Duodenal mucosa (tissue), 2 donors: Measurements from ENCODE around the gene MYOF.

ENCODE experiments used
- H3K27ac ChIP-seq: one replicate; pipeline ENCODE4 v1.7.0; 2013; ENCODE audit warnings: low read depth, low read length
- H3K27me3 ChIP-seq, 2 donors: one replicate each; pipeline ENCODE4 v1.7.0; 2013; ENCODE audit warnings: low read length in 2 of 2, control low read depth in 1 of 2; ENCODE audit not compliant: insufficient read depth in 2 of 2, control insufficient read depth in 1 of 2
- H3K36me3 ChIP-seq, 2 donors: one replicate each; pipeline ENCODE4 v1.7.0; 2013; ENCODE audit warnings: low read length in 2 of 2, control low read depth in 1 of 2; ENCODE audit not compliant: insufficient read depth in 2 of 2, control insufficient read depth in 1 of 2
- H3K4me1 ChIP-seq, 2 donors: one replicate each; pipeline ENCODE4 v1.7.0; 2013; ENCODE audit warnings: low read length in 2 of 2, control low read depth in 1 of 2; ENCODE audit not compliant: insufficient read depth in 2 of 2, control insufficient read depth in 1 of 2
- H3K4me3 ChIP-seq, 2 donors: one replicate each; pipeline ENCODE4 v1.7.0; 2013; ENCODE audit warnings: low read length in 2 of 2, low read depth in 1 of 2
- H3K9ac ChIP-seq, 2 donors: one replicate each; pipeline ENCODE4 v1.7.0; 2013; ENCODE audit warnings: low read length in 2 of 2, low read depth in 1 of 2
- H3K9me3 ChIP-seq, 2 donors: one replicate each; pipeline ENCODE4 v1.7.0; 2013; ENCODE audit warnings: low read length in 2 of 2, control low read depth in 1 of 2; ENCODE audit not compliant: control insufficient read depth in 1 of 2

Gene MYOF

GRCh38 chr10:93415693-93416092 is 66.4 kb downstream of the MYOF start:
- Histone ChIP-seq H3K9me3 (no peaks in the 10 kb centered on the region), H3K4me3 (no peak overlapping the region), H3K4me1 (peaks cover 3 to 5% of the 10 kb centered on the region in 2 donors), H3K9ac (no peak overlapping the region), H3K27me3 (no peaks in the 10 kb centered on the region), H3K36me3 (no peaks in the 10 kb centered on the region), H3K27ac (no peak overlapping the region)

GRCh38 chr10:93413252-93413689 is 68.9 kb downstream of the MYOF start:
- Histone ChIP-seq H3K4me3 (no peak overlapping the region), H3K9me3 (no peaks in the 10 kb centered on the region), H3K27ac (no peak overlapping the region), H3K36me3 (peaks cover 0 to 2% of the 10 kb centered on the region in 2 donors), H3K4me1 (peaks cover 3 to 6% of the 10 kb centered on the region in 2 donors), H3K27me3 (no peaks in the 10 kb centered on the region), H3K9ac (no peak overlapping the region)

DNA sequence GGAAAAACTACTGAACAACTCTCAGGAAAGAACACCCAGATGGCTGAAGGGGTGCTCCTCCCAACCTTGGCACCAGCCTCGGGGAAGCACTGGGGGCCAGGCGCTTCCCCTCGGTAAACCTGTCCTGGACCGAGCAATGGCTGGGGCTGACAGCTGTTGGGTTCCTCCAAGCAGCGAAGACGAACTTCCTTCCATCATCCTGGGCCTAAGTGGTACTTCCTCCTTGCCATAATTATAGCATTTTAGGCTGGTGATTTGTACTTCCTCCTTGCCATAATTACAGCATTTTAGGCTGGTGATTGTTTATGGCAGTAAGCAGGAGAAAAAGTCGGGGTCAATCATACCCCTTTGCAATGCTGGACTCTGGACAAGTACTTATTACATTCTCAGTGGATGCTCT is 69.3 kb downstream of the MYOF start:
- peaks cover 0 to 2% of the 10 kb centered on the region in 2 donors for H3K36me3 ChIP-seq
- no peaks in the 10 kb centered on the region for H3K9me3 ChIP-seq
- peaks cover 0 to 5% of the 10 kb centered on the region in 2 donors for H3K4me1 ChIP-seq

DNA sequence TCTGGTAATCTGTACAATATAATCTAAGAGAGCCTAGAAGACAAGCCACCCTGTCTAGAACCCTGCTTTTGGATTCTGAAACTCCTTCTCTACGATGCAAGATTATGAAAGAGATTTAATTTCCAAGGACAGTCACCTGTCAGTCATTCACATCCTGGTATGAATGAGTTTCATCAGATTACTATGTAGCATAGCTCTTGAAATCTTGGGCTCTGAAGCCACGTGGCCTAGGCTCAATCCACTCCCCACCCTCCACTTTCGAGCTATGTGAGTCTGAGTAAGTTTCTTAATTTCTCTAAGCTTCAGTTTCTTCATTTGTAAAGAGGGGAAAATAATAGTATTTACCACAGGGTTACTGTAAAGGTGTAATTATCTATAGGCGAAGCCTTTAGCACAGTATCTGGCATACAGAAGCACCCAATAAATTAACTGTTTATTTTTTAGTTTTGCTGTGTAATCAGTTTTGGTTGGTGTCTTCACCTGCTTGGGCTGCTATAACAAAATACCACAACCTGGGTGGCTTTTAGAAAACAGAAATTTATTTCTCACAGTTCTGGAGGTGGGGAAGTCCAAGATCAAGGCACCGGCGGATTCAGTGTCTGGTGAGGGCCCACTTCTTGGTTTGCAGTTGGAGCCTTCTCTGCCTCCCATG is 71.3 kb downstream of the MYOF start:
- peaks cover 0 to 2% of the 10 kb centered on the region in 2 donors for H3K36me3 ChIP-seq
- no peaks in the 10 kb centered on the region for H3K9me3 ChIP-seq
- H3K9ac ChIP-seq = no peak overlapping the region
- H3K27ac ChIP-seq = no peak overlapping the region
- H3K27me3 ChIP-seq = no peaks in the 10 kb centered on the region
- peaks cover 0 to 5% of the 10 kb centered on the region in 2 donors for H3K4me1 ChIP-seq
- no peak overlapping the region for H3K4me3 ChIP-seq

More for the DNA sequence above, 69.3 kb downstream of the MYOF start:
- Histone ChIP-seq H3K9ac (no peak overlapping the region), H3K4me3 (no peak overlapping the region), H3K27ac (no peak overlapping the region), H3K27me3 (no peaks in the 10 kb centered on the region)

DNA sequence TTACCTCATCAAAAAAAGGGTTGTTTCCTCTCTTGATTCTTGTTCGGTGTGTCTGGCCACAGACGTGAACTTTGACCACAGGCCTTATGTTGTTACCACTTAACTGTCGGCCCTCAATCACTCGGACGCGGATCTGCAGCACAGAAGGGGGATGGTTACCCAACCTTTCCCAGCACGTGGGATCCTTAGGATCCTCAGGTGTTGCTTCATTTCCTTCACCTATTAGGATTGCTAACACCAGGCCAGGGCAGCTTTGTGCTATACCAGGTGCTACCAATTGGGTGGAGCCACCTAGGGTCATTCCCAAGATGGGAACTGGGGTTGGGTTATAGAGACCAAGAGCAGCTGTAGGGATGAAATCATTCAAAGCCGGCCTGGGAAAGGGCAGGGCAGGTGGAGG is 73.4 kb downstream of the MYOF start:
- Histone ChIP-seq H3K27me3 (no peaks in the 10 kb centered on the region), H3K4me1 (peaks cover 0 to 5% of the 10 kb centered on the region in 2 donors), H3K9me3 (no peaks in the 10 kb centered on the region), H3K27ac (no peak overlapping the region), H3K36me3 (peaks cover 0 to 2% of the 10 kb centered on the region in 2 donors), H3K4me3 (no peak overlapping the region), H3K9ac (no peak overlapping the region)

- Histone ChIP-seq H3K27me3 (no peaks in the 10 kb centered on the region), H3K27ac (no peak overlapping the region), H3K9ac (no peak overlapping the region)
Measured at GRCh38 chr10:93406364-93407145, 75.6 kb downstream of the MYOF start.

DNA sequence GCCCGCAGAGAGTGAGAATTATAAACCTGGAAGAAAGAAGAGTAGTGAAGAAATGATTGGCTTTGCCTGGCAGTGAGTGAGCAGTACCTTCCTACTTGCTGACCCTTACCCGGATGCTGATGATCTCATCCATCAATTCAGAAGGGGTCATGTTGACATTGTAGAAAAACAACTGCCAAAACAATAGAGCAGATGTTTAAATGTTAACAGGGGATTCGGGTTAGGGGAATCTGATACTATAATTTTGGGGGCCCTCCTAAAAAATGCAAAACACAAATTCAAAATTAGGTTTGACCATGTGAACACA is 78.1 kb downstream of the MYOF start:
- Histone ChIP-seq H3K4me1 (peaks cover 0 to 5% of the 10 kb centered on the region in 2 donors), H3K27ac (no peak overlapping the region), H3K36me3 (peaks cover 0 to 6% of the 10 kb centered on the region in 2 donors)

More at GRCh38 chr10:93406364-93407145, 75.6 kb downstream of the MYOF start:
- peaks cover 2 to 6% of the 10 kb centered on the region in 2 donors for H3K36me3 ChIP-seq
- H3K4me3 ChIP-seq = no peak overlapping the region
- no peaks in the 10 kb centered on the region for H3K9me3 ChIP-seq
- peaks cover 0 to 5% of the 10 kb centered on the region in 2 donors for H3K4me1 ChIP-seq

GRCh38 chr10:93403152-93404047 is 78.7 kb downstream of the MYOF start:
- no peak overlapping the region for H3K4me3 ChIP-seq
- H3K27ac ChIP-seq = no peak overlapping the region
- no peaks in the 10 kb centered on the region for H3K4me1 ChIP-seq
- H3K9ac ChIP-seq = no peak overlapping the region
- no peaks in the 10 kb centered on the region for H3K27me3 ChIP-seq
- no peaks in the 10 kb centered on the region for H3K9me3 ChIP-seq
- H3K36me3 ChIP-seq = peaks cover 0 to 6% of the 10 kb centered on the region in 2 donors

More for the DNA sequence above, 78.1 kb downstream of the MYOF start:
- H3K27me3 ChIP-seq = no peaks in the 10 kb centered on the region
- H3K4me3 ChIP-seq = no peak overlapping the region
- H3K9me3 ChIP-seq = no peaks in the 10 kb centered on the region
- no peak overlapping the region for H3K9ac ChIP-seq

DNA sequence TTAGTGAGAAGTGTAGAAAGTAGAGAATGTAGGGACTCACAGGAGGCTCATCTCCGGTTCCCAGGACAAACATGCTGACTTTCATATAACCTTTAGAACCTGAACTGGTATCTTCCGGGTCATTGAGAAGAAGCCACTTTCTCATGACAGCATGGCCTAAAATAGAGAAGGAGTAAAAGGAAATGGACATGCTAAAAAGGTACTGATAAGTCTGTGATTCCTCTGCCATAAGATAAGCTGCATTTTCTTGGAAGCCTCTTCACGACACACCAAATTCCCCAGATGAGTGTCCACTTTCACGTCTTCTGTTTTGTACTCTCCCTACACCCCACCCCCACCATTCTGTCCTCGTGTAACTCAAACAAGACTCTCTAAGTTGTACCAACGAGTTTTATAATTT is 79.9 kb downstream of the MYOF start:
- H3K27me3 ChIP-seq = no peaks in the 10 kb centered on the region
- no peak overlapping the region for H3K4me3 ChIP-seq
- no peaks in the 10 kb centered on the region for H3K4me1 ChIP-seq
- no peak overlapping the region for H3K9ac ChIP-seq
- peaks cover 0 to 6% of the 10 kb centered on the region in 2 donors for H3K36me3 ChIP-seq
- H3K27ac ChIP-seq = no peak overlapping the region
- no peaks in the 10 kb centered on the region for H3K9me3 ChIP-seq

GRCh38 chr10:93398528-93398927 is 83.6 kb downstream of the MYOF start:
- Histone ChIP-seq H3K4me3 (no peak overlapping the region), H3K4me1 (no peaks in the 10 kb centered on the region), H3K27me3 (no peaks in the 10 kb centered on the region), H3K9me3 (no peaks in the 10 kb centered on the region), H3K27ac (no peak overlapping the region), H3K36me3 (peaks cover 0 to 4% of the 10 kb centered on the region in 2 donors), H3K9ac (no peak overlapping the region)
